GM19351 (cell line): ENCODE data around the gene STAU1.

Experiments
- ATAC-seq: cut with Tn5 transposase; IDR thresholded peaks from one replicate; pipeline ENCODE4 v1.9.1; 2021; ENCODE audit warnings: mild to moderate bottlenecking, moderate library complexity; ENCODE audit not compliant: unreplicated experiment

STAU1 gene

DNA sequence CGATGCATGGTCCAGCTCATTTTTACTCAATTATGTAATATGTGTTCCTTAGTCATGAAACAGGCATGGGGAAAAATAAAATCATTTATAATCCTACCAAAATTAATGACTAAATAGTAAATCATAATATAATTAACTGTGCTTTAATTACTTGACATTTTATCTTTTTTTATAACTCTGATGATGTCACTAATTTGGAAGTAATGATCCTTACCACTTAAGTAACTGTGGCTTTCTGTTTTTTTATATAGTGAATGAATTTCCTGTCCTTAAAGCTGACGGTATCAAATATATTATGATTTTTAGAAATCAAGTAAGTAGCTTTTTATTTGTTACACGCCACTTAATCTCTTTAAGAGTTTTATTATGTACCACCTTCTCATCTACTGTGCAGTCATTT, 109.8 kb downstream of the STAU1 start:
- ATAC-seq = no peak

- no peak for ATAC-seq
Measured at GRCh38 chr20:49074521-49074920, 113.6 kb downstream of the STAU1 start.
